ENCODE results near the gene CRNKL1.
"Not testable (repeated sequence)": the region's sequence is repeated elsewhere in the genome, so short reads cannot be mapped to it uniquely, and the experiment has no call there.

Gene CRNKL1

DNA sequence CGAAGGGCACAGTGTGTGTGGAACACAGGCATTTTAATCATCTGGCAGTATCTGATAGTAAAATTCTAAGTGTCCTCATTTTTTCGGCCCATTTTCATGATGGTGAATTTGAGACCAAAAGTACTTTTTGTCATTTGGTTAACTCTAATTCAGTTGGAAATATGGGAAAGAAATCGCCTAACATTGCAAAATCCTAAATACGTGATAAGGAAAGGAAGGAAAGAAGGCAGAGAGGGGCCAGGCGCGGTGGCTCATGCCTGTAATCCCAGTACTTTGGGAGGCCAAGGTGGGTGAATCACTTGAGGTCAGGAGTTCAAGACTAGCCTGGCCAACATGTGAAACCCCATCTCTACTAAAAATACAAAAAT lies 48.3 kb downstream of the CRNKL1 start:
- DNase-seq = not testable (repeated sequence)

GRCh38 chr20:20003031-20003954 lies 49.0 kb downstream of the CRNKL1 start:
- peak; percentile 27 for DNase-seq

DNA sequence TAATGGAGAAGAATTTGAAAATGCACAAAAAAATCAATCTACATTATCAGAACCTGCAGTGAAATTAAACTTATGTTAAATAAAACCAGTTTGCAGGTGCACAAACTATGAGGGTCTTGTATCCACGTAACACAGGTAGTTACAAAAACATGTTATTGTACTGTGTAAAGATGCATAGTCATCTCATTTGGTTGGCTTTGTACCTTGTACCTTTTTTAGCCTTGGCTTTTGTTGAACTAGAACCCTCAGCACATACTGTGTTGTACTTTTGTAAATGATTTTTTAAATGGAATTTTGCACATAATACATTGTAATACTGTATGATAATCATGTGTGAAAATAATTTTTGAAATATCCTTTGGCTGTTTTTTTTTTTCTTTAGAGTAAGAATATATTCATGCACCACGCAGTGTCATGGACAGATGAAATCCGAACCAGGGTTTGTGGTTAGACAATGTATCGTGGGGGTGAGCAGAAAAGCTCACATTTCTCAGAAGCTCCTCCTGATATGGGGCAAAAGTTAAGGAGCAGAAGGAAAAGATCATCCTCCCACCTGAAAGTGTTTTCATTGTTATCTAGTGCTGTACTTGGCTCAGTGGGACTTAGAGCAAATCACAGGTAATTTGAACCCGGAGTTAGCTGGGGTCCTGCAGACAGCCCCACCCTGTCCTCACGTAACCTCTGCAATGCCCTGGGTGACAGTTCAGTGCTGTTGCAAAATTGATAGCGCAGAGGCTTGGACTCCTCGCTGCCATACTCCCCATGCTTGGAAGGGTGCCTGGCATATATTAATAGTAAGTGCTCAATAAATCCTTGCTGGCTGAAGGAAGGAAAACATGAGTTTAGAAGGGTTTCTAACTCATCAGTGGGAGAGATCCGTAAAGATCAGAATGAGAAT lies 49.9 kb downstream of the CRNKL1 start:
- peak; percentile 72 for DNase-seq

- no peak for DNase-seq
Measured at GRCh38 chr20:20000211-20000968, 51.9 kb downstream of the CRNKL1 start.

GRCh38 chr20:19998990-19999705 lies 53.1 kb downstream of the CRNKL1 start:
- DNase-seq = no peak

DNA sequence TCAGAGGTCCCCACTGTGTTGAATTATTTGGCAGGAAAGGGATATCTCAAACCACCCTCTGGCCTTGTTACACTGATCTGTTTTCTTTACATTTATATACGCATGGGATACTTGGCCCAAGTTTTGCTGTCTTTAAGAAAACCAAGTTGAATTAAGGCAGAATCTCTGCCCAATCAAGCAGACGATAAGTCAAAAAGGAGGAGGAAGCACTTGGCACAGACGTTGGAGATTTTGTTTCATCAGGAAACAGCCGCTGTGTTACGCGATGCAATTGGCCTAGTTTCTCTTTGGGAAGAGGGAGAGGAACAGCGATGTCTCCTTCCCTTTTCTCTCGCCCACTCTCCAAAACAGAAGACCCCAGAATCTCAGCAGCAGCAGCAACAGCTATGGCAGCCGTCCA lies 55.3 kb downstream of the CRNKL1 start:
- no peak for DNase-seq

GRCh38 chr20:19996222-19996621 lies 56.0 kb downstream of the CRNKL1 start:
- no peak for DNase-seq

GRCh38 chr20:19995220-19995863 lies 56.9 kb downstream of the CRNKL1 start:
- peak; percentile 76 for DNase-seq

GRCh38 chr20:19993958-19994669 lies 58.2 kb downstream of the CRNKL1 start:
- DNase-seq = peak; percentile 30

DNA sequence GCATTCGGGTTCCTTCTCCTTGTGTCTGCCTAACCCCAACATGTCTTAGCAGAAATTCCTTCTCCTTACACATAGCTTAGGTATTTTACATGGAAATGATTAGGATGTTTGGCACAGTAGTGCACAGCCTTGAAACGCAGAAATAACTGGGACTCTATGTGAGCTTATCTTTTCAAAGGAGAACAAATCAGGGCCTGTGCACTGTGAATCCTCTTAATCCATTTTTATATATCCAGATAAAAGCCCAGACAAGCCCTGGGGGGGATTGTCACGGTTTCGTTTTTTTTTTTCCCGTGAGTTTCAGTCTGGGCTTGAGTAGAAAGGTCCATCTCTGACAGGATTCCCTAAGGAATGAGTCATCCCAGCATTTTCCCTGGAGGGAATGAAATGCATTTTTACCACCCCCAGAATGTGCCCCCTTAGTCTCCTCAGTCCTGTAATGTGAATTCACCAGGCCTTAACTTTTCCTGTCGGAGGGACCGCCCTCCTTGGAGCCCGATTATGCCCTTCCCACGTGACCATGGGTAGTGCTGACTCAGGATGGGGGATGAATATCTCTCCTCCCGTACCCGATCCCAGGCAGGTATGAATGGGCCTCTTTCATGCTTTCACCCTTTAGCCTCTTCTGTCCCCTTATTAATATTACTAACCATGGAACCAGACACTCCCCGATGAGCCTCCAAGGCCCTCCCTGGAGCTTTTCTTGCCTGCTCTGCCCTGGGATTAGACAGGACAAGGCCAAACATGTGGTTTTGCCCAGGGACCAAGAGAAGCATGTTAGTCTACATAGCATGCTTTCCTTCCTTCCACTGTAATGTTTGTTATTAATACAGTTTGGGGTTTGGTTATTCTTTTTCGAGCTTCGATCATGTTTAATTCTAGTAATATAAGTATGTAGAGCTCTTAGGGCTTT lies 59.0 kb downstream of the CRNKL1 start:
- no peak for DNase-seq

- DNase-seq = no peak
Measured at GRCh38 chr20:19991854-19992253, 60.4 kb downstream of the CRNKL1 start.

DNA sequence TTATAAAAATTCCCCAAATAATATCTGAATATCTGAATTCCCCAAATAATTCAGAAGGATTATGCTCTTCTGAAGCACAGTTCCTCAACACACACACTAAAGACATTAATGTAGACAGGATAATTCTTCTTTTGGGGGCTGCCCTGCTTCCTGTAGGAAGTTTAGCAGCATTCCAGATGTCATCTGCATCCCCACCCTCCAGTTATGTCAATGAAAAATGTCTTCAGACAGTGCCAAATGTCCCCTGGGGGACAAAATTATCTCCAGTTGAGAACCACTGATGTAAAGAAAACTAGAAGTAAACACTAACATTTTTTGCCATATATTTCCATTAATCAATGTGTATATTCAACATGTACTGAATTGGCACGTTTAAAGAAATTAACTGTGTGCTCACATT lies 61.0 kb downstream of the CRNKL1 start:
- no peak for DNase-seq

GRCh38 chr20:19990850-19991249 lies 61.4 kb downstream of the CRNKL1 start:
- no peak for DNase-seq

- no peak for DNase-seq
Measured at GRCh38 chr20:19987046-19987445, 65.2 kb downstream of the CRNKL1 start.

DNA sequence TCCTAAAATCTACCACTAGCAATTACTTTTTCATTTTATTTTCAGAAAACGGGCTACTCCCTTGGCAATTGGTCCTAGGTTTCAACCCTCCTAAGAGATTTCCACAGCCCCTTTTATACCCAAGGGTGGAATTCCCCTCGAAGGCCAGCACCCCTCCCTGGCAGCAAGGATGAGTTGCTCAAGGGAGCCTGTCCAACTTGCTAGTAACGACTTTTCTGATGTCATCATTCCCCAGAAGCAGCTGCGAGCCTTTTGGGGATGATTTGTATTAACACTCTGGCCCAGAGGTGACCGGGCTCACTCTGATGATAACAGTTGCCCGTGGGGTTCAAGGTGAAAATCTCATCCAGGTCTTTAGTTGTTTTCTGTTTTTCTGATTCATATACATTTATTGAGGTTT lies 65.8 kb downstream of the CRNKL1 start:
- DNase-seq = no peak

Data from NCI-H2171 treated with DMSO at 0.1 percent for 48 hours (cell line).